ENCODE measurements around the gene DLD. TPM values are rescaled to one million over a fixed set of nuclear protein-coding genes. Genes with fewer than 3 reads are reported as not detected.

DLD gene
- total and polyA plus RNA-seq, 9 of the 15 experiments (the other 6 are each of a cell fraction or from before 2014, with no cell fraction given): 130 to 639 (median 247) TPM

GRCh38 chr7:107938456-107939250 lies 47.7 kb downstream of the DLD start:
- no peak overlapping the region for H3K27ac ChIP-seq (ENCODE audit: extremely low read depth, low read depth, low read length)
- in situ Hi-C loops (cut with MboI): no loop called here
- ChIA-PET CTCF (ENCODE audit: low intra/inter-chr PET ratio) (no interaction called here), POLR2A (interaction anchor here (1.2 to 2.1 kb wide), 2 partner anchors 9 to 10 kb away, joined by 3 to 7 read pairs; no protein-coding TSS in a partner anchor)
- no TSS peak for BruUV-seq (replicated peaks)
- ATAC-seq (no peak), DNase-seq (ENCODE audit: extremely low read depth in 1 of 4, low spot score in 3 of 4) (no peak), FAIRE-seq (no peak)
- H2AFZ ChIP-seq (ENCODE audit: low read depth, low read length): no peak overlapping the region
- H3K27me3 ChIP-seq (ENCODE audit: control insufficient read depth in 2 of 2, insufficient read depth in 2 of 2, low read length in 2 of 2): no peaks in the 10 kb centered on the region
- H3K4me3 ChIP-seq: no peak overlapping the region
- H3K9ac ChIP-seq (ENCODE audit: insufficient read depth in 1 of 2, low read depth in 2 of 2, low read length in 2 of 2): no peak overlapping the region
- peaks cover 57% of the 10 kb centered on the region for H3K36me3 ChIP-seq (ENCODE audit: control insufficient read depth, insufficient read depth, low read length)
- WGBS (ENCODE audit: insufficient coverage, low coverage, missing lambda C conversion rate): 78% methylated on average over 6 of the region's 6 CpGs
- no peak for TF ChIP-seq ZNF586 (CRISPR knock-in tag; conservative IDR thresholded peaks at IDR 0.05)
- 0 out of 2 replicates have a peak, but pooled peaks have one; percentile 17 for TF ChIP-seq POLR2AphosphoS5 (IDR thresholded peaks at IDR 0.05; ENCODE audit: control insufficient read depth, insufficient read depth, low read depth, low read length)
- H4K20me1 ChIP-seq (replicated peaks; ENCODE audit: control insufficient read depth, insufficient read depth, low read length): no peaks in the 10 kb centered on the region
- no peaks in the 10 kb centered on the region for H3K79me2 ChIP-seq (ENCODE audit: control insufficient read depth, insufficient read depth, low read length)
- H3K9me1 ChIP-seq (ENCODE audit: control insufficient read depth, insufficient read depth, low read length): no peaks in the 10 kb centered on the region
- no peak overlapping the region for H3K4me2 ChIP-seq (ENCODE audit: insufficient read depth, low read length)
- no peaks in the 10 kb centered on the region for H3K4me1 ChIP-seq (replicated peaks in 1 of 2; ENCODE audit: control insufficient read depth in 2 of 2, insufficient read depth in 2 of 2, low read length in 2 of 2)
- intact Hi-C loops (cut with micrococcal nuclease): no loop called here
- no peaks in the 10 kb centered on the region for H3K9me3 ChIP-seq (replicated peaks; ENCODE audit: control insufficient read depth, insufficient read depth, low read depth, low read length)
